ENCODE results near the gene GUCA1A.
"Not testable (repeated sequence)": the region's sequence is repeated elsewhere in the genome, so short reads cannot be mapped to it uniquely, and the experiment has no call there.

The GUCA1A gene

DNA sequence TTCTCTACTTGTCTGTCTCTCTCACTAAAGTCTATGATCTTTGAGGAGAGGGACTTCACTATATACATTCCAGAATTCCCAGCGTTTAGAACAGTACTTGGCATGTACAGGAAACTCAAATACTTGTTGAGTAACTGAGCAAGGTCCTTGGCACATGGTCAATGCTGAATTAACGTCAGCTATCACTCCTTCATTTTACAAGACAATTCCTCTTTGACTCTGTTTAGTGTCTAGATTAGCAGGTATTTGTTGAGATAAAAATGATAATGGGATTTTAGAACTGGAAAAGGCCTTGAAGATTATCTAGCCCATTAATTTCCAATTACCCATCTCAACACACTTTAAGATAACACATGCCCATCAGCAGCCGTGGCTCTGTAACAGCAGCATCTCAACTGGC, 28.2 kb downstream of the GUCA1A start:
- Histone ChIP-seq H3K27ac (ENCODE audit: low read length) (no peak overlapping the region), H3K4me2 (ENCODE audit: low read length) (no peak overlapping the region), H3K79me2 (ENCODE audit: low read length) (no peaks in the 10 kb centered on the region), H3K9me3 (ENCODE audit: insufficient read depth, low read length) (no peaks in the 10 kb centered on the region), H4K20me1 (ENCODE audit: insufficient read depth, low read length) (no peaks in the 10 kb centered on the region), H3K36me3 (replicated peaks; ENCODE audit: low read depth, low read length) (peaks cover 52% of the 10 kb centered on the region), H3K4me1 (ENCODE audit: low read length) (peaks cover 15% of the 10 kb centered on the region), H3K9ac (ENCODE audit: low read length) (no peak overlapping the region), H3K4me3 (ENCODE audit: low read length) (no peak overlapping the region), H3K27me3 (ENCODE audit: low read depth, low read length) (no peaks in the 10 kb centered on the region), H2AFZ (ENCODE audit: low read depth, low read length) (no peak overlapping the region)
- TF ChIP-seq, protein P1, sequence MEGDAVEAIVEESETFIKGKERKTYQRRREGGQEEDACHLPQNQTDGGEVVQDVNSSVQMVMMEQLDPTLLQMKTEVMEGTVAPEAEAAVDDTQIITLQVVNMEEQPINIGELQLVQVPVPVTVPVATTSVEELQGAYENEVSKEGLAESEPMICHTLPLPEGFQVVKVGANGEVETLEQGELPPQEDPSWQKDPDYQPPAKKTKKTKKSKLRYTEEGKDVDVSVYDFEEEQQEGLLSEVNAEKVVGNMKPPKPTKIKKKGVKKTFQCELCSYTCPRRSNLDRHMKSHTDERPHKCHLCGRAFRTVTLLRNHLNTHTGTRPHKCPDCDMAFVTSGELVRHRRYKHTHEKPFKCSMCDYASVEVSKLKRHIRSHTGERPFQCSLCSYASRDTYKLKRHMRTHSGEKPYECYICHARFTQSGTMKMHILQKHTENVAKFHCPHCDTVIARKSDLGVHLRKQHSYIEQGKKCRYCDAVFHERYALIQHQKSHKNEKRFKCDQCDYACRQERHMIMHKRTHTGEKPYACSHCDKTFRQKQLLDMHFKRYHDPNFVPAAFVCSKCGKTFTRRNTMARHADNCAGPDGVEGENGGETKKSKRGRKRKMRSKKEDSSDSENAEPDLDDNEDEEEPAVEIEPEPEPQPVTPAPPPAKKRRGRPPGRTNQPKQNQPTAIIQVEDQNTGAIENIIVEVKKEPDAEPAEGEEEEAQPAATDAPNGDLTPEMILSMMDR (IDR thresholded peaks at IDR 0.05; ENCODE audit: low read depth, low read length): no peak
- TF ChIP-seq EZH2phosphoT487 (IDR thresholded peaks at IDR 0.05; ENCODE audit: low read depth): no peak

DNA sequence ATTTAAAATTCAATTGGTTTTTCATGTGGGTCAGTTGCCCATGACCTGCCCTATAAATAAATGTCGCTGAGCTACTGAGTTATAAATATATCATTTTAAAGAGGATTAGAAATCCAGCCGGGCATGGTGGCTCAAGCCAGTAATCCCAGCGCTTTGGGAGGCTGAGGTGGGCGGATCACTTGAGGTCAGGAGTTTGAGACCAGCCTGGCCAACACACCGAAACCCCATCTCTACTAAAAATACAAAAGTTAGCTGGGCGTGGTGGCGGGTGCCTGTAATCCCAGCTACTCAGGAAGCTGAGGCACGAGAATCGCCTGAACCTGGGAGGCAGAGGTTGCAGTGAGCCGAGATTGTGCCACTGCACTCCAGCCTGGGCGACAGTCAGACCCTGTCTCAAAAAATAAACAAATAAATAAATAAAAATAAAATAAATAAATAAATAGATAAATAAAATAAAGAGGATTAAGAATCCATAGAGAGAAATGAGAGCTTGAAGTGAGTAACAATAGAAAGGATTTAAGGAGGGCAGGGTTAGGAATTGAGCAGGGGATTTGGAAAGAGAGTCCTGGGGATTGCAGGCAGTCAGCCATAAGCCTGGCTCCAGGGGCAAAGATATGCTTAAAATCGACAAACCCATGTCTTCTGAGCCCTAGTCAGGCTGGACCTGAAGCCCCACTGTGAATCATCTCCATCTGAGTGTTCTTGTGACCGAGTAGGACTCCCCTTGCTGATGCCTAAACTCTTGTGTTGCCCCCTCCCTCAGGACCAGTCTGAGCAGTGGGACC, 29.2 kb downstream of the GUCA1A start:
- H2AFZ ChIP-seq (ENCODE audit: low read depth, low read length); H4K20me1 ChIP-seq (ENCODE audit: insufficient read depth, low read length); H3K9ac ChIP-seq (ENCODE audit: low read length); H3K4me3 ChIP-seq (ENCODE audit: low read length); H3K9me3 ChIP-seq (ENCODE audit: insufficient read depth, low read length); H3K27me3 ChIP-seq (ENCODE audit: low read depth, low read length); H3K79me2 ChIP-seq (ENCODE audit: low read length); H3K4me2 ChIP-seq (ENCODE audit: low read length); H3K27ac ChIP-seq (ENCODE audit: low read length): not testable (repeated sequence)
- Histone ChIP-seq H3K36me3 (replicated peaks; ENCODE audit: low read depth, low read length) (peaks cover 51% of the 10 kb centered on the region), H3K4me1 (ENCODE audit: low read length) (peaks cover 10% of the 10 kb centered on the region; the same call in 1 of the 2 replicates)

DNA sequence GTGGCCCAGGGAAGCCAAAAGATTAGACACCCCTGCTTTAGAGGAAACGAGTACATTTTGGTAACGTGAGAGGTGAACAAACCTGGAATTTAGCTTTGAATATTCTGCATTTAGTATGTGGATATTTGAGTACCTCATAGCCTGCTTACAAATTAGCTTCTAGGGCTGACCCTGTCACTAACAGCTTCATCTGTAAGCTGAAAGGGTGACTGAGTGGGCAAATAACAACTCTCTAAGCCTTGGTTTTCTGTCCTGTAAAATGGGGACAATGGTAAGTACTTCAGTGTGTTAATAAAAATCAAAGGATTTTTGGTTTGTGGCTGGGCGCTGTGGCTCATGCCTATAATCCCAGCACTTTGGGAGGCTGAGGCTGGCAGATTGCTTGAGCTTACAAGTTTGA, 30.0 kb downstream of the GUCA1A start:
- Histone ChIP-seq H3K79me2 (ENCODE audit: low read length) (no peaks in the 10 kb centered on the region), H3K27ac (ENCODE audit: low read length) (no peak overlapping the region), H3K4me1 (ENCODE audit: low read length) (peaks cover 10% of the 10 kb centered on the region; the same call in 1 of the 2 replicates), H3K9ac (ENCODE audit: low read length) (no peak overlapping the region), H3K9me3 (ENCODE audit: insufficient read depth, low read length) (no peaks in the 10 kb centered on the region), H2AFZ (ENCODE audit: low read depth, low read length) (no peak overlapping the region), H4K20me1 (ENCODE audit: insufficient read depth, low read length) (no peaks in the 10 kb centered on the region), H3K4me3 (ENCODE audit: low read length) (no peak overlapping the region), H3K36me3 (replicated peaks; ENCODE audit: low read depth, low read length) (peaks cover 52% of the 10 kb centered on the region), H3K4me2 (ENCODE audit: low read length) (no peak overlapping the region), H3K27me3 (ENCODE audit: low read depth, low read length) (no peaks in the 10 kb centered on the region)
- no peak for TF ChIP-seq EZH2phosphoT487 (IDR thresholded peaks at IDR 0.05; ENCODE audit: low read depth)
- TF ChIP-seq, protein P1 (IDR thresholded peaks at IDR 0.05; ENCODE audit: low read depth, low read length): no peak

DNA sequence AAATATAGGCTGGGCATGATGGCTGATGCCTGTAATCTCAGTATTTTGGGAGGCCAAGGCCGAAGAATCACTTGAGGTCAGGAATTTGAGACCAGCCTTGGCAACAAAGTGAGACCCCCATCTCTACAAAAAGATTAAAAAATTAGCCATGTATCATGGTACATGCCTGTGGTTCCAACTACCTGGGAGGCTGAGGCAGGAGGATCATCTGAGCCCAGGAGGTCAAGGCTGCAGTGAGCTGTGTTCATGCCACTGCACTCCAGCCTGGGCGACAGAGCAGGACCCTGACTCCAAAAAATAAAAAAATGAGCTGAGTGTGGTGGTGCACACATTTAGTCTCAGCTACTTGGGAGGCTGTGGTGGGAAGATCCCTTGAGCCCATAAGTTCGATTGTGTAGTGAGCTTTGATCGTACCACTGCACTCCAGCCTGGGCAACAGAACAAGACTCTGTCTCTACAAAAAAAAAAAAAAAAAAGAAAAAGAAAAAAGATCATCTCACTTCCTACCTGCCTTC, 31.7 kb downstream of the GUCA1A start:
- H3K4me1 ChIP-seq (ENCODE audit: low read length): peaks cover 5% of the 10 kb centered on the region; the same call in 1 of the 2 replicates
- no peak overlapping the region for H3K27ac ChIP-seq (ENCODE audit: low read length)
- H3K4me2 ChIP-seq (ENCODE audit: low read length): no peak overlapping the region
- no peak overlapping the region for H3K4me3 ChIP-seq (ENCODE audit: low read length)
- H3K36me3 ChIP-seq (replicated peaks; ENCODE audit: low read depth, low read length): peaks cover 55% of the 10 kb centered on the region
- no peaks in the 10 kb centered on the region for H4K20me1 ChIP-seq (ENCODE audit: insufficient read depth, low read length)
- H3K9ac ChIP-seq (ENCODE audit: low read length): no peak overlapping the region
- no peaks in the 10 kb centered on the region for H3K9me3 ChIP-seq (ENCODE audit: insufficient read depth, low read length)
- no peaks in the 10 kb centered on the region for H3K79me2 ChIP-seq (ENCODE audit: low read length)
- H2AFZ ChIP-seq (ENCODE audit: low read depth, low read length): no peak overlapping the region
- H3K27me3 ChIP-seq (ENCODE audit: low read depth, low read length): no peaks in the 10 kb centered on the region
- TF ChIP-seq, protein P1 (IDR thresholded peaks at IDR 0.05; ENCODE audit: low read depth, low read length): no peak
- TF ChIP-seq EZH2phosphoT487 (IDR thresholded peaks at IDR 0.05; ENCODE audit: low read depth): no peak

DNA sequence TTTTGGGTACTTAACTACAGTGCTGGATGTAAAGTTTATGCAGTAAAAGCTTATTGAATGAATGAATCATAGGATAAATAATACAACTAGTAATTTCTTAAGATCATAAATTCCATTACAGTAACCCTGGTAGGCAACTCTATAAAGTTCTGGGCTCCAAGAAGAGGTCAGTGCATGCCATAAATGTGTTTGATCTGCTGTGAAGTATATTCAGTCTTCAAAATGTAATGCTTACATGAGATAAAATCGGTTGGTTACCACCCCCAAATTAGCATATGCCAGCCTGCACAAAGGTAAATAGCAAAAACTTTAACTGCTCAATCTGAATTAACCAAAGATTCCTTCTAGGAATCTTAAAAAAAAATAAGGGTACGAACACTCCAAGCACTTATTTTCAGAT, 34.4 kb downstream of the GUCA1A start:
- H3K4me2 ChIP-seq (ENCODE audit: low read length); H4K20me1 ChIP-seq (ENCODE audit: insufficient read depth, low read length); H3K4me3 ChIP-seq (ENCODE audit: low read length); H3K79me2 ChIP-seq (ENCODE audit: low read length); H3K9ac ChIP-seq (ENCODE audit: low read length); H3K27me3 ChIP-seq (ENCODE audit: low read depth, low read length); H3K9me3 ChIP-seq (ENCODE audit: insufficient read depth, low read length); H3K27ac ChIP-seq (ENCODE audit: low read length); H2AFZ ChIP-seq (ENCODE audit: low read depth, low read length): not testable (repeated sequence)
- peaks cover 53% of the 10 kb centered on the region for H3K36me3 ChIP-seq (replicated peaks; ENCODE audit: low read depth, low read length)
- peaks cover 20% of the 10 kb centered on the region for H3K4me1 ChIP-seq (ENCODE audit: low read length)

Measured in OCI-LY3 (cell line).